A549 (cell line): Measurements from ENCODE around the gene PAPPA2. TPM values are rescaled to one million over a fixed set of nuclear protein-coding genes. Genes with fewer than 3 reads are reported as not detected.

Experiments
- ATAC-seq, 2 experiments: fragments of 200-7000 bp in 1 of 2; fragments of >200 bp in 1 of 2; cut with Nextera tagmentation in 1 of 2; cut with Tn5 transposase in 1 of 2; 3 replicates each; pipeline versions ENCODE4 v1.8.0 to v1.9.1; 2018 to 2020; ENCODE audit warnings: mild to moderate bottlenecking in 1 of 2, moderate library complexity in 1 of 2
- CTCF ChIA-PET: fragments of 300-600 bp; sonication (Branson Sonifier 250); formaldehyde crosslinking; extraction: SDS; loops from one replicate; lab custom pipeline; 2021; ENCODE audit warnings: antibody characterized with exemption, inconsistent platforms; lab: Yijun Ruan, JAX
- POLR2A ChIA-PET: fragments of 350-600 bp; formaldehyde crosslinking; extraction: SDS; loops from one replicate; lab custom pipeline; 2021; ENCODE audit warnings: antibody characterized with exemption, inconsistent platforms; lab: Yijun Ruan, JAX
- DNase-seq, 2 experiments: peaks; one replicate each; pipeline versions ENCODE4 v3.0.0 to v3.0.0-alpha.2; 2011 to 2016; ENCODE audit warnings: low read depth in 1 of 2, low spot score in 1 of 2
- FAIRE-seq: peaks from 2 replicates; lab custom pipeline; 2011; peaks lifted over from hg19 to GRCh38; lab: Jason Lieb, UNC
- H3K27ac ChIP-seq, 2 experiments: fragments of >200 bp; sonication (Bioruptor Twin); formaldehyde crosslinking; 3 replicates each; pipeline ENCODE4 v1.5.1; 2016 to 2017
- H3K4me1 ChIP-seq: fragments of >200 bp; sonication (Bioruptor Twin); formaldehyde crosslinking; 3 replicates; pipeline ENCODE4 v1.6.1; 2016
- H3K4me2 ChIP-seq: fragments of >200 bp; sonication (Bioruptor Twin); formaldehyde crosslinking; 3 replicates; pipeline ENCODE4 v1.6.1; 2016
- H3K4me3 ChIP-seq: fragments of >200 bp; sonication (Bioruptor Twin); formaldehyde crosslinking; 3 replicates; pipeline ENCODE4 v1.5.1; 2016
- H3K9me3 ChIP-seq: fragments of >200 bp; sonication (Bioruptor Twin); formaldehyde crosslinking; 3 replicates; pipeline ENCODE4 v1.6.1; 2016
- ATOH8 ChIP-seq: fragments of 250-450 bp; sonication (Bioruptor Pico); IDR thresholded peaks from 2 replicates; pipeline ENCODE4 v1.5.0; 2020; ENCODE audit warnings: low read depth, mild to moderate bottlenecking, moderate library complexity
- BCL3 ChIP-seq: fragments of >200 bp; sonication (Bioruptor Twin); formaldehyde crosslinking; IDR thresholded peaks from 3 replicates; pipeline ENCODE4 v1.6.1; 2016
- CBX2 ChIP-seq: fragments of 200-600 bp; sonication (generic); IDR thresholded peaks from 2 replicates; pipeline ENCODE4 v1.6.1; 2016; ENCODE audit warnings: low read depth, mild to moderate bottlenecking, borderline replicate concordance
- EHMT2 ChIP-seq: fragments of 200-600 bp; sonication (generic); IDR thresholded peaks from 2 replicates; pipeline ENCODE4 v1.6.1; 2016; ENCODE audit warnings: antibody characterized with exemption, low read depth, mild to moderate bottlenecking, moderate library complexity
- EP300 ChIP-seq, 2 experiments: fragments of >200 bp; sonication (Bioruptor Twin); formaldehyde crosslinking; IDR thresholded peaks; 2 replicates in 1 of 2; 3 replicates in 1 of 2; pipeline ENCODE4 v1.6.1; 2016 to 2017
- ESRRA ChIP-seq: fragments of 150-350 bp; IDR thresholded peaks from 2 replicates; pipeline ENCODE4 v1.6.1; 2014; ENCODE audit warnings: mild to moderate bottlenecking, low read length, borderline replicate concordance
- FOSB ChIP-seq: fragments of 250-450 bp; sonication (Bioruptor Pico); IDR thresholded peaks from 2 replicates; pipeline ENCODE4 v1.5.0; 2020; ENCODE audit warnings: mild to moderate bottlenecking, moderate library complexity
- HDAC2 ChIP-seq: fragments of 200-600 bp; sonication (generic); IDR thresholded peaks from 2 replicates; pipeline ENCODE4 v1.6.1; 2016
- HES2 ChIP-seq: fragments of >200 bp; sonication (Bioruptor Twin); formaldehyde crosslinking; IDR thresholded peaks from 2 replicates; pipeline ENCODE4 v1.6.1; 2016
- HOXA7 ChIP-seq: fragments of 250-450 bp; sonication (Bioruptor Pico); IDR thresholded peaks from 2 replicates; pipeline ENCODE4 v1.5.0; 2020; ENCODE audit warnings: mild to moderate bottlenecking, moderate library complexity
- HOXB13 ChIP-seq: fragments of 250-450 bp; sonication (Bioruptor Pico); IDR thresholded peaks from 2 replicates; pipeline ENCODE4 v1.5.0; 2020; ENCODE audit warnings: low read depth, mild to moderate bottlenecking, moderate library complexity
- JUNB ChIP-seq: fragments of >200 bp; sonication (Bioruptor Twin); formaldehyde crosslinking; IDR thresholded peaks from 2 replicates; pipeline ENCODE4 v1.6.1; 2016
- MAFK ChIP-seq: fragments of 450-650 bp; IDR thresholded peaks from 2 replicates; pipeline ENCODE4 v1.6.1; 2014; ENCODE audit not compliant: partially characterized antibody
- MAZ ChIP-seq: fragments of 150-350 bp; IDR thresholded peaks from 2 replicates; pipeline ENCODE4 v1.6.1; 2014; ENCODE audit warnings: antibody characterized with exemption, low read depth, low read length, borderline replicate concordance
- NPAS2 ChIP-seq: fragments of 250-450 bp; sonication (Bioruptor Pico); IDR thresholded peaks from 2 replicates; pipeline ENCODE4 v1.8.0; 2022; ENCODE audit warnings: mild to moderate bottlenecking, moderate library complexity, borderline replicate concordance
- NR3C1 ChIP-seq: fragments of >200 bp; sonication (Bioruptor Twin); formaldehyde crosslinking; IDR thresholded peaks from 3 replicates; pipeline ENCODE4 v1.6.1; 2017
- PBX3 ChIP-seq: IDR thresholded peaks from 2 replicates; pipeline ENCODE4 v1.6.1; 2012
- POLR2A ChIP-seq: IDR thresholded peaks from 2 replicates; pipeline ENCODE4 v1.6.1; 2012; ENCODE audit warnings: mild to moderate bottlenecking, low read length
- RAD21 ChIP-seq, 2 experiments: fragments of >200 bp in 1 of 2; sonication (Bioruptor Twin) in 1 of 2; formaldehyde crosslinking in 1 of 2; IDR thresholded peaks in 1 of 2; conservative IDR thresholded peaks in 1 of 2; 2 replicates in 1 of 2; 3 replicates in 1 of 2; pipeline ENCODE4 v1.6.1; 2012 to 2018; ENCODE audit warnings: inconsistent platforms in 1 of 2
- SMC3 ChIP-seq: fragments of >200 bp; sonication (Bioruptor Twin); formaldehyde crosslinking; IDR thresholded peaks from 3 replicates; pipeline ENCODE4 v1.6.1; 2018; ENCODE audit warnings: inconsistent platforms
- USF2 ChIP-seq: fragments of 450-650 bp; IDR thresholded peaks from 2 replicates; pipeline ENCODE4 v1.6.1; 2014; ENCODE audit warnings: antibody characterized with exemption
- ZC3H11A ChIP-seq: fragments of 450-650 bp; IDR thresholded peaks from 2 replicates; pipeline ENCODE4 v1.6.1; 2014; ENCODE audit warnings: antibody characterized with exemption, mild to moderate bottlenecking
- ZFP36 ChIP-seq: fragments of 450-650 bp; IDR thresholded peaks from 2 replicates; pipeline ENCODE4 v1.6.1; 2014; ENCODE audit warnings: borderline replicate concordance; ENCODE audit not compliant: partially characterized antibody
- ZSCAN20 ChIP-seq: fragments of 250-450 bp; sonication (Bioruptor Pico); IDR thresholded peaks from 2 replicates; pipeline ENCODE4 v1.8.0; 2022; ENCODE audit warnings: mild to moderate bottlenecking, moderate library complexity
- WGBS: methylation state at CpG from one replicate; pipeline ENCODE4 v1.1.6; 2017; ENCODE audit errors: missing lambda C conversion rate; 5-methylcytosine and 5-hydroxymethylcytosine counted together
- polyA plus RNA-seq, 4 experiments: library from polyadenylated mRNA; depleted of rRNA in 3 of 4; stranded (reverse); fragments of >200 nt; fragmentation: RNase III in 1 of 4; extraction: RNeasy Plus Mini Kit Qiagen cat#74134 plus additional on column Dnase treatment in 1 of 4; gene quantifications; 2 replicates in 3 of 4; 3 replicates in 1 of 4; pipeline ENCODE4 v1.2.3, GENCODE V29; 2011 to 2017

PAPPA2 gene
- polyA plus RNA-seq, 2 of the 4 experiments (the other 2 are of a cell fraction), result 0.03 to 0.72 TPM

GRCh38 chr1:176669782-176670181, 206.8 kb downstream of the PAPPA2 start:
- no peak overlapping the region for H3K27ac ChIP-seq
- no peak for ATAC-seq
- CTCF ChIA-PET, result no interaction called here
- no peak for FAIRE-seq
- WGBS, result 0% methylated on average over 2 of the region's 2 CpGs
- TF ChIP-seq NPAS2, result no peak
- TF ChIP-seq, all 56 proteins: peak for 0
- no peaks in the 10 kb centered on the region for H3K9me3 ChIP-seq
- no peak for DNase-seq
- H3K4me2 ChIP-seq, result no peak overlapping the region
- no peak overlapping the region for H3K4me3 ChIP-seq
- POLR2A ChIA-PET, result no interaction called here
- no peaks in the 10 kb centered on the region for H3K4me1 ChIP-seq

- no peak for TF ChIP-seq JUNB
- TF ChIP-seq HOXB13 (CRISPR knock-in tag), result no peak
- TF ChIP-seq ZSCAN20, result no peak
- TF ChIP-seq EP300 (IDR thresholded peaks at IDR 0.05), result no peak
- TF ChIP-seq ATOH8 (CRISPR knock-in tag), result no peak
- TF ChIP-seq CBX2, result no peak
- TF ChIP-seq ZFP36, result no peak
- FAIRE-seq (no peak), DNase-seq (no peak), ATAC-seq (no peak)
- H3K4me2 ChIP-seq, result no peak overlapping the region
- no peaks in the 10 kb centered on the region for H3K9me3 ChIP-seq
- CTCF ChIA-PET, result no interaction called here
- no peaks in the 10 kb centered on the region for H3K4me1 ChIP-seq
- H3K4me3 ChIP-seq, result no peak overlapping the region
- no peak overlapping the region for H3K27ac ChIP-seq
- 30% methylated on average over 3 of the region's 3 CpGs for WGBS
- POLR2A ChIA-PET, result no interaction called here
Observed at GRCh38 chr1:176670853-176671252, 207.9 kb downstream of the PAPPA2 start.

- Histone ChIP-seq H3K27ac (no peak overlapping the region), H3K4me2 (no peak overlapping the region)
- TF ChIP-seq HES2 (no peak), ZC3H11A (peak; percentile 58)
- TF ChIP-seq, all 56 proteins: peak for 1
- ChIA-PET POLR2A (no interaction called here), CTCF (interaction anchor here (0.9 to 3.0 kb wide), 3 partner anchors 9 to 165 kb away, joined by 3 to 16 read pairs (median 5); no protein-coding TSS in a partner anchor)
- no peaks in the 10 kb centered on the region for H3K4me1 ChIP-seq
- DNase-seq, result no peak
- no peak for ATAC-seq
- H3K9me3 ChIP-seq, result no peaks in the 10 kb centered on the region
- no peak overlapping the region for H3K4me3 ChIP-seq
- 11% methylated on average over 3 of the region's 3 CpGs for WGBS
- no peak for FAIRE-seq
Observed at GRCh38 chr1:176682830-176683535, 220.0 kb downstream of the PAPPA2 start.

GRCh38 chr1:176691251-176692228, 228.6 kb downstream of the PAPPA2 start:
- H3K9me3 ChIP-seq, result no peaks in the 10 kb centered on the region
- WGBS, result 11% methylated on average over 8 of the region's 8 CpGs
- ChIA-PET CTCF (interaction anchor here (0.5 to 7.0 kb wide), 21 partner anchors 9 to 802 kb away, joined by 3 to 68 read pairs (median 4); no protein-coding TSS in a partner anchor), POLR2A (no interaction called here)
- no peak overlapping the region for H3K4me2 ChIP-seq
- peak; percentile 18 to 65 for DNase-seq
- no peak overlapping the region for H3K27ac ChIP-seq
- ATAC-seq, result peak; percentile 75 to 87
- no peak overlapping the region for H3K4me3 ChIP-seq
- H3K4me1 ChIP-seq, result no peaks in the 10 kb centered on the region
- peak; percentile 68 for FAIRE-seq
- no peak for TF ChIP-seq PBX3
- TF ChIP-seq EHMT2, result no peak
- no peak for TF ChIP-seq HOXA7
- TF ChIP-seq BCL3, result no peak
- no peak for TF ChIP-seq USF2
- TF ChIP-seq MAFK, result peak; percentile 54
- no peak for TF ChIP-seq HDAC2
- no peak for TF ChIP-seq POLR2A
- TF ChIP-seq MAZ, result no peak
- TF ChIP-seq NR3C1, result no peak
- no peak for TF ChIP-seq ESRRA
- TF ChIP-seq SMC3, result peak; percentile 70
- TF ChIP-seq FOSB (CRISPR knock-in tag), result no peak
- peak; percentile 49 to 61; a peak in 4 of 5 replicates for TF ChIP-seq RAD21 (conservative IDR thresholded peaks at IDR 0.05 in 1 of 2, IDR thresholded peaks at IDR 0.05 in 1 of 2)
